Measurements from ENCODE around the gene TPI1. TPM values are rescaled to one million over a fixed set of nuclear protein-coding genes. Genes with fewer than 3 reads are reported as not detected.
A peak's percentile ranks its signal among the peaks of the same experiment; 100 is the strongest.

The TPI1 gene
- total RNA-seq (2014; rRNA removed; shearing (Covaris generic)): 1,942 and 2,129 TPM in 2 replicates

DNA sequence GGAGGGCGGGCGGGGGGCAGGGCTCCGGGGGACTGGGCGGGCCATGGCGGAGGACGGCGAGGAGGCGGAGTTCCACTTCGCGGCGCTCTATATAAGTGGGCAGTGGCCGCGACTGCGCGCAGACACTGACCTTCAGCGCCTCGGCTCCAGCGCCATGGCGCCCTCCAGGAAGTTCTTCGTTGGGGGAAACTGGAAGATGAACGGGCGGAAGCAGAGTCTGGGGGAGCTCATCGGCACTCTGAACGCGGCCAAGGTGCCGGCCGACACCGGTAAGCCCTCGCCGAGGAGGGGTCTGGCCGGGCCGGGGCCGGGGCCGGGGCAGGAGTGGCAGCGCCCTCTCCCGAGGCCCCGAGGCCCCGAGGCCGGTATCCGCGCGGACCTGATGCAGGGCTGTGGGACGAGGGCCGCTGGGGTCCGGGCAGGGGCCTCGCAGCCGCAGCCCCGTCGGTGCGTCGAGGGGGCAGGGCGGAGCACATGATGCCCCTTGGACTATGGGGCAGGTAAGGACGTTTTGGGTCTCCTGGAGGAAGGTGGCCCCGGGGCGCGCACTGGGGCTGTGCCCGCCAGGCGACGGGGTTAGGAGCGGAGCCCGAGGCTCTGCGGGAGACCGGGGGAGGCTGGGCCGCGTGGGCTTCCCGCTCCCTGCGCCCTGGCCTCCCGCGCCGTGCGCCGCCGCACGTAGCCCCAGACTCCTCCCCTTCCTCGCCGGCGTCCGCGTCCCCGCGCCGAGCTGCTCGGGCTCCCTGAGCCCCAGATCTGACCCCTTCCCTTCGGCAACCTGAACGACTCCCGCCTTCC is at the start of gene TPI1:
TPI1 (plus strand) TSS at position 119 of the 798 bp plus-strand sequence; CDS start at position 155, 36 bp downstream.
- DNase-seq (ENCODE audit: low read depth): peak; percentile 62

DNA sequence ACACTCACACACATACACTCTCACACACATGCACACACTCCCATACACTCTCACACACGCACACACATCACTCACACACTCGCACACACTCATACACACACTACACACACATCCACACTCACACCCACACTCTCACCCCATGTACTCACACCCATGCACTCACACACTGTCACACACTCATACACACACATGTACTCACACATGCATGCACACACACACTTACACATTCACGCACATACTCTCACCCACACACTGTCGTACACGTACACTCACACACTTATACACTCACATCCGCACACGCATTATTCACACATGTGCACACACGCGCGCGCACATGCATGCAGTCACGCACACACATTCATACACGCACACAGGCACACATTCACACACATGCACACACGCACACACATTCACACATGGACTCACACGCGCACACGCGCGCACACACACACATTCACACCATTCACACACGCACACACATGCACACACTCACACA is 49.6 kb upstream of the TPI1 start:
- DNase-seq (ENCODE audit: low read depth): no peak

DNA sequence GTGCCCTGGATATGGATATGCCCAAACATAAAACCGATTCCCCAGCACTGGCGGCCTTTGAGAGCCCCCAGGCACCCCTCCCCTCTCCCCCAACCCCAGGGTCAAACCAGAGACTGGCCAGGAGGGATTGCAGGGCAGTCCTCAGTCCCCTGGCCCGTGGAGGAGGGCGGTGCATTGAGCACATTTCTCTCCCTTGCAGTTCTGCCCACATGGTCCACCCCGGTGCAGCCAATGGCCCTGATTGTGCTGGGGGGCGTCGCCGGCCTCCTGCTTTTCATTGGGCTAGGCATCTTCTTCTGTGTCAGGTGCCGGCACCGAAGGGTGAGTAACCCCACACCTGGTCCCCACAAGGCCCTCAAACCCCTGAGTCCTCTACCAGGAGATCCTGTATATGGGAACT is 49.1 kb upstream of the TPI1 start:
- DNase-seq (ENCODE audit: low read depth): no peak

DNA sequence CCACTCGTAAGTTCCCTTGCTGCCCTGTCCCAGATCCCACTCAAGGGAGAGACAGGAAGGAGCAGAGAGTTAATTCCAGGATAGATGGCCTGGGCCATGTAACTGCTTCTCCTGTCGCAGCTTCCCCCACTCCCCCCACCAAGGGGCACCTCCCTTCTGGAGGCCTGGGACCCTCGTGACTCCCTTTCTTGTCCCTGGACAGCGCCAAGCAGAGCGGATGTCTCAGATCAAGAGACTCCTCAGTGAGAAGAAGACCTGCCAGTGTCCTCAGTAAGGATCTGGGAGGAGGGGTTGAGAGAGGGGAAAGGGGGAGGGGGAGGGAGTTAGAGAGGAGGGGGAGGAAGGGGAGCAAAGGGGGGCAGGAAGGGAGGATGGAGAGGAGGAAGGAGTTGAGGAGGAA is 48.7 kb upstream of the TPI1 start:
- no peak for DNase-seq (ENCODE audit: low read depth)

DNA sequence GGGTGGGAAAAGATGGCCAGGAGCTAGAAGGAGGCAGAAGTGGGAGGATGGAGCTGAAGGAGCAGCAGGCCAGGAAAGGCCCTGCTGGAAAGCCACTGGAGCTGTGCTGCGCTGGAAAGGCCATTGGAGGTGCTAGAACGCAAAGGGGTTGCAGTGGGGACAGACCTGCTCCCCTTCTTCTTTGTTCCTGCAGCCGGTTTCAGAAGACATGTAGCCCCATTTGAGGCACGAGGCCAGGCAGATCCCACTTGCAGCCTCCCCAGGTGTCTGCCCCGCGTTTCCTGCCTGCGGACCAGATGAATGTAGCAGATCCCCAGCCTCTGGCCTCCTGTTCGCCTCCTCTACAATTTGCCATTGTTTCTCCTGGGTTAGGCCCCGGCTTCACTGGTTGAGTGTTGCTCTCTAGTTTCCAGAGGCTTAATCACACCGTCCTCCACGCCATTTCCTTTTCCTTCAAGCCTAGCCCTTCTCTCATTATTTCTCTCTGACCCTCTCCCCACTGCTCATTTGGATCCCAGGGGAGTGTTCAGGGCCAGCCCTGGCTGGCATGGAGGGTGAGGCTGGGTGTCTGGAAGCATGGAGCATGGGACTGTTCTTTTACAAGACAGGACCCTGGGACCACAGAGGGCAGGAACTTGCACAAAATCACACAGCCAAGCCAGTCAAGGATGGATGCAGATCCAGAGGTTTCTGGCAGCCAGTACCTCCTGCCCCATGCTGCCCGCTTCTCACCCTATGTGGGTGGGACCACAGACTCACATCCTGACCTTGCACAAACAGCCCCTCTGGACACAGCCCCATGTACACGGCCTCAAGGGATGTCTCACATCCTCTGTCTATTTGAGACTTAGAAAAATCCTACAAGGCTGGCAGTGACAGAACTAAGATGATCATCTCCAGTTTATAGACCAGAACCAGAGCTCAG is 48.0 kb upstream of the TPI1 start:
- DNase-seq (ENCODE audit: low read depth): no peak

DNA sequence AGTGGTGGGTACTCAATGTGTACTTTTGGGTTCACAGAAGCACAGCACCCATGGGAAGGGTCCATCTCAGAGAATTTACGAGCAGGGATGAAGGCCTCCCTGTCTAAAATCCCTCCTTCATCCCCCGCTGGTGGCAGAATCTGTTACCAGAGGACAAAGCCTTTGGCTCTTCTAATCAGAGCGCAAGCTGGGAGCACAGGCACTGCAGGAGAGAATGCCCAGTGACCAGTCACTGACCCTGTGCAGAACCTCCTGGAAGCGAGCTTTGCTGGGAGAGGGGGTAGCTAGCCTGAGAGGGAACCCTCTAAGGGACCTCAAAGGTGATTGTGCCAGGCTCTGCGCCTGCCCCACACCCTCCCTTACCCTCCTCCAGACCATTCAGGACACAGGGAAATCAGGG is 47.2 kb upstream of the TPI1 start:
- DNase-seq (ENCODE audit: low read depth): no peak

DNA sequence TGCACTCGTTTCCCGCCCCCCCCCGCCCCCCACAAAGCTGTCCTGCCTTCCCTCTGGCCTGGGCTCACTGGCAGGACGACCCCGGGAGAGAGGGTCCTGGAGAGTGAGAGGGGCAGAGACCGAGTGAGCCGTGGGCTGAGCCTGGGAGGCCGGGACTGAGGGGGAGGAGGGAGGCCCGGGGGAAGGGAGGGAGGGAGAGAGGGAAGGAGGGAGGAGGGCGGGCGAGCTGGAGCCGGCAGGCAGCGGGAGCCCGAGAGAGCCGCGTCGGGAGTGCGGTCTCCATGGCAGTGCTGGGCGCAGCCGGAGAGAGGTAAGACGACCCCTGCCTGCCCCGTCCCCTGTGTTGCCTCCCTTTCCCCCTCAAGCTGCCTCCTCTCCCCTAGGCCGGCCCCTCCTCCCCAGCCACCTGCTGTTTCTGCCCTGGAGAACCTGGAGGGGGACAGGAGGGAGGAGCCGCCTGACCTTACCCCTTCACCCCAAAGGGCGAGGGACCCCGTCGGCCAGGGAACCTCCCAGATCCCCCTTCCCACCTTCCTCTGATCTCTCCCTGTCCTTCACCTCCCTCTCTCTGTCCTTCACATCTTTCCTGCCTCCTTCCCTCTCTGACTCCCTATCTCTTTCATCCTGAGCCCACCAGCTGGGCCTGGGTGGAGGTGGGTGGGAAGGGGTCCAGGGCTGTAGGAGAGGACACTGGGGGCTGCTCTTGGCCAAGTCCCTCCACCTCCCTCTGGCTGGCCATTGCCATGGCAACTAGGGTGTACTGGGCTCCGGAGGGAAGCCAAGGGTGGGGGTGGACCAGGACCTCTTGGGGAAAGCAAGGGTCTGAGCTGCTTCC is 45.5 kb upstream of the TPI1 start, which contains the start of gene GPR162:
GPR162 (plus strand) TSS at position 231 of the 835 bp plus-strand sequence. CDS start 2,078 bp downstream, outside the sequence.
- no peak for DNase-seq (ENCODE audit: low read depth)

DNA sequence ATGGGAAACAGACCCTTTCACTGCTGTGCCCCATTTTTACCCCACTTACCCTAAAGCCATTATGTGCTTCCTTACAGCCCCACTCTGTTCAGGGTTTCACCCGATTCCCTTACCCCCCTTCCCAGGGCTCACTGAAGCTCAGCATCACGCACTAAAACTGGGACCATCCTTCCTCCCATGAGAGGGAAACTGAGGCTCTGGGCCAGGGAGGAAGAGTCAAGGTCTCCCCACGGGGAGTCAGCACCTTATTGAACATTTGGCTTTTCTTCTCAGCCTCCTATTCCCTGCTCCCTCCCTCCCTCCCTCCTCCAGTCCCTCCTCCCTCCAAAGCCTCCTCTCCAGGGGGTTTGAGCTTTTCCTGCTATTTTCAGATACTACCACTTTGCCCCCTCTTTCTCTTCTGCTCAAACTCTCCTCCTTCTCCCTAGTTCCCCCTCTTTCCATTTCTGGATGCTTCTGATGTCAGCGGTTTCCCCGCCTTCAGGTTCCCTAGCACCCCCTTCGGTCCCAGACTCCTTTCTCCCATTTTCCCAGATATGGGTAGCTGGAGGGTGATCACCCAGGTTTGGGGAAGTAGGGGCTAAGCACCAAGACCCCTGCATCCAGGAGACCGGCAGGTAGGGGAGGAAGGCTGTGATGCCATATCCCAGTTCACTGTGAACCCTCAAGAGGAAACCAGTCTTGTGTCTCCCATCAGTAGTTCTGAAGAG is 44.8 kb upstream of the TPI1 start:
- no peak for DNase-seq (ENCODE audit: low read depth)

DNA sequence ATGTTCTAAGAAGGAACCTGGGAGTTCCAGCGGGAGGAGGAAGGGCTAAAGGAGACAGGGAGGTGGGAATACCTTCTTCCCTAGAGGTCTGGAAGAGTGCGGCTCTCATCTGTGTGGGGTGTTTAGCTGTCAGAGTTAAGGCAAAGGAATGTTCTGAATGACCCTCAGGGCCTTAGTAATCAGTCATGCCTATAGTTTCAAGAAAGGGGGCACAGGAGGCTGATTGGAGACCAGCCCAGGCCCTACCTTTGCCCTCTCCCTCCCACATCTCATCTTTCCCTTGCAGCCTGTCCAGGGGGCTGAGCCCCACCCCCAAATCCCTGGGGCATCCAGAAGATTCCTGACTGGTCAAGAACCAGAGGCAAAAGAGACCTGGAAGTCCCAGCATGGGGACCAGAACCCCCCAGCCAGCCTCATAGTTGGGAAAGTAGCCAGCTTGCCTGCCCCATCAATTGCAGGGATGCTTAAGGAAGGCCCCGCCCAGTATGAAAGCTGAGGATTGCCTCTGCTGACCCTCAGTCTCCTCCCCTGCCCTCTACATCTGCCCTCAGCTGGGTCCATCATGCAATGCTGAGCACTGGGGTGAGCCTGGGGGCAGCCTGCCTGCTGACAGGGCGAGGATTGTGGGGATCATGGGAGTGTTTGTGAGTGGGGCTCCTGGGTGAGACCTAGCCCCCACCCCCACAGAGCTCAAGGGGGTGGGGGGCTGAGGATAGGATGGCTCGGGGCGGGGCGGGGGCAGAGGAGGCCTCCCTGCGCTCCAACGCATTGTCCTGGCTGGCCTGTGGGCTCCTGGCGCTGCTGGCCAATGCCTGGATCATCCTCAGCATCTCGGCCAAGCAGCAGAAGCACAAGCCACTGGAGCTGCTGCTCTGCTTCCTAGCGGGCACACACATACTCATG is 43.9 kb upstream of the TPI1 start:
- DNase-seq (ENCODE audit: low read depth): peak; percentile 12

DNA sequence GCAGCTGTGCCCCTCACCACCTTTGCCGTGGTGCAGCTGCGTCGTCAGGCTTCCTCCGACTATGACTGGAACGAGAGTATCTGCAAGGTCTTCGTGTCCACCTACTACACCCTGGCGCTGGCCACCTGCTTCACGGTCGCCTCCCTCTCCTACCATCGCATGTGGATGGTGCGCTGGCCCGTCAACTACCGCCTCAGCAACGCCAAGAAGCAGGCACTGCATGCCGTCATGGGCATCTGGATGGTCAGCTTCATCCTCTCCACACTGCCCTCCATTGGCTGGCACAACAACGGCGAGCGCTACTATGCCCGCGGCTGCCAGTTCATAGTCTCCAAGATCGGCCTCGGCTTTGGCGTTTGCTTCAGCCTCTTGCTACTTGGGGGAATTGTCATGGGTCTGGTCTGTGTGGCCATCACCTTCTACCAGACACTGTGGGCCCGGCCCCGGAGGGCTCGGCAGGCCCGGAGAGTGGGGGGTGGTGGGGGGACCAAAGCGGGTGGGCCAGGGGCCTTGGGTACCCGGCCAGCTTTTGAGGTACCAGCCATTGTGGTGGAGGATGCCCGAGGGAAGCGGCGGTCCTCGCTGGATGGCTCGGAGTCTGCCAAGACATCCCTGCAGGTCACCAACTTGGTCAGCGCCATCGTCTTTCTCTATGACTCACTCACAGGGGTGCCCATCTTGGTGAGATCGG is 43.1 kb upstream of the TPI1 start:
- no peak for DNase-seq (ENCODE audit: low read depth)

DNA sequence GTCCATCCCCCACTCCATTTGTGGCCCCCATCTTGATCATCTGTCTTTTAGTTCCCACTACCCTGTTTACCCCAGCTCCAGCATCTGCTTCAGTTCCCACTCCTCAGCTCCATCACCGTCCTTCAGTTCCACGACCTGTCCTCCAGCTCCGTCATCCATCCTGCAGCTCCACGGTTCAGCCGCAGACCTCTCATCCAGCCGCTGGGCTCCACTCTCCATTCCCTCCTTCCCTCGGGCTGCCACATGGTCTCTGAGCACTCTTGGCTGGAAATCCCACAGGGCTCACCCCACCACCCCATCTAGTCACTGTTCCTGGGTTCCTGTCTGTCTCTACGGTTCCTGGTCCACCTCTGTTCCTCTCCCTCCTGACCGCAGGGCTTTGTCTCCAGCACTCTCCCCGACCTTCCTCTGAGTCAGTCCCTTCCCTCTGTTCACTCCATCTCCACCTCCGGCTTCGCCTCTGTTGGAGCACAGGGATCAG is 42.4 kb upstream of the TPI1 start:
- peak; percentile 44 for DNase-seq (ENCODE audit: low read depth)

DNA sequence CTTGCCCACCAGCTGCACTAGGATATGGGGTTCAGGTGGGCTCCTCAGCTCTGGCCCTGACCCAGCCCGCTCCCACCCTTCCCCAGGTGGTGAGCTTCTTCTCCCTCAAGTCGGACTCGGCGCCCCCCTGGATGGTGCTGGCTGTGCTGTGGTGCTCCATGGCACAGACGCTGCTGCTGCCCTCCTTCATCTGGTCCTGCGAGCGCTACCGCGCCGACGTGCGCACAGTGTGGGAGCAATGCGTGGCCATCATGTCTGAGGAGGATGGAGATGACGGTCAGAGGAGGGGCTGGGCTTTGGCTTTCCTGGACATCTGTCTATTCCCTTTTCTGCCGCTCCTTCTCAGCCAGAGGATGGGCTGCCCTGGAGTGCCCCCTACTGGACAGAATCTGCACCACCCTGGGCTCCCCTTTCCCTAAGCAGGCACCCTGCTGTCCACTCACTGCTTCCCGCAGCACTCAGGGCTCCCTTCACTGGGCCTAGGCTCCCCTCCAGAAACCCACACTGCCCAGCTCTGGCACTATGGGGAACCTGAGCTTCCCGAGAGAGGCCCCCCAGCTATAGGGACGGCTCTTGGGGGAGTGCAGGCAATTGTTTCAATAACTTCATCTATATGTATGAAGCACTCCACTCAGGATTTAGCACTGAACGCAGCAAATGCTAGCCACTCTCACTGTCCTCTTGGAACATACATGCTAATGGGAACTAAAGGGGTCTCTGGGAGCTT is 41.8 kb upstream of the TPI1 start:
- DNase-seq (ENCODE audit: low read depth): peak; percentile 69

DNA sequence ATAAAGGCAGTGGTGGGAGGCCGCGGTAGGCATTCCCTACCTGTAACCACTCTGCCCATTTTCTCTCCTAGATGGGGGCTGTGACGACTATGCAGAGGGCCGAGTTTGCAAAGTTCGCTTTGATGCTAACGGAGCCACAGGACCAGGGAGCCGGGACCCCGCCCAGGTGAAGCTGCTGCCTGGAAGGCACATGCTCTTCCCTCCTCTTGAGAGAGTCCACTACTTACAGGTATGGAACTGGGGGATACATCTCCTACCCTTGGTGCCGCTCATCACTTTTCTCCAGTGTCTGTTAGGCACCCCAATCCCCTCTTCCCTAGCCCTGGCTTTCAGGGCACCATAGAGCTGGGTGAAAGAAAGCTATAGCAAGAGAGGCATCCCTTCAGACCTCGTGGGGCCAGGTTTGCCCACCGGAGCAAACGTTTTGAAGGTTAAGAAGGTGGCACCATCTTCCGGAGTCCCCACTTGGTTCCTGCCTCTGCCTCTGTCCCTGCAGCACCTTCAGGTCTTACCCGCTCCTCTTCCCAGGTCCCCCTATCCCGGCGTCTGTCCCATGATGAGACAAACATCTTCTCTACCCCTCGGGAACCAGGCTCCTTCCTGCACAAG is 41.1 kb upstream of the TPI1 start:
- DNase-seq (ENCODE audit: low read depth): no peak

DNA sequence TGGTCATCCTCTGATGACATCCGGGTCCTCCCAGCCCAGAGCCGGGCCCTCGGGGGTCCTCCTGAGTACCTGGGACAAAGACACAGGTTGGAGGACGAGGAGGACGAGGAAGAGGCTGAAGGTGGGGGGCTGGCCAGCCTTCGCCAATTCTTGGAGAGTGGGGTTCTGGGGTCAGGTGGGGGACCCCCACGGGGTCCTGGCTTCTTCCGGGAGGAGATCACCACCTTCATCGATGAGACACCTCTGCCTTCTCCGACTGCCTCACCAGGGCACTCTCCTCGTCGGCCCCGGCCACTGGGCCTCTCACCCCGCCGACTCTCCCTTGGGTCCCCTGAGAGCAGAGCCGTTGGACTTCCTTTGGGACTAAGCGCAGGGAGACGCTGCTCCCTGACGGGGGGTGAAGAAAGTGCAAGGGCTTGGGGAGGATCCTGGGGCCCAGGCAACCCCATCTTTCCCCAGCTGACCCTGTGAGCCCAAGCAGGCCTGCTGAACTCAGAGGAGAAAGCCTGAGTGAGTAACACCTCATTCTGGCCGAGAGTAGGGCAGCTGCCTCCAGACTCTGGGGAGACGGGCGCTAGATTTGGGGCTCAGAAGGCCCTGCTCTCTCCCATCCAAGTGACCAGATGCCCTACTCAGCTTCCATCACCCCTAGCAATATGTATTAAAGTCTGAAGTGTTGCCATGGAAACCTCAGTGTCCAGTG is 40.4 kb upstream of the TPI1 start:
- DNase-seq (ENCODE audit: low read depth): no peak

DNA sequence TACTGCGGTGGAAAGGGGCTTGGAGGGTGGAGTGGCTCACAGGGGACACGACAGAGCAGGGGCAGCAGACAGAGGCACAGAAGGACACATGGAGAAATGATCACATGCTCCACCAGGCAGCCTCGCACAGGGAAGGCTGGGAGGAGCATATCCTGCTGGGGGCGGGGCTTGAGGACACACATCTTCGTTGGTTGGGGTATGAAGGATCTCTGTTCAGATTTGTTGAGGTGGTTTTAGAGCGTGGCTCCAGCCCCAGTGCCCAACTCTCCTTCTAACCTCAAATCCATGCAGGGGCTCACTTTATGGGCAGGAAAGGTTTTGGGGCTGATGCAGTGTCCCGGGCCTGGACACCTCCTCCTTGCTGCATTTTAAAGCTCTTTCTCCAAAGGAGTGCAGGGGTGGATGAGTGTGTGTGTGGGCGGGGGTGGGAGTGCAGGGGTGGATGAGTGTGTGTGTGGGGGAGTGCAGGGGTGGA is 39.9 kb upstream of the TPI1 start:
- peak; percentile 76 for DNase-seq (ENCODE audit: low read depth)

DNA sequence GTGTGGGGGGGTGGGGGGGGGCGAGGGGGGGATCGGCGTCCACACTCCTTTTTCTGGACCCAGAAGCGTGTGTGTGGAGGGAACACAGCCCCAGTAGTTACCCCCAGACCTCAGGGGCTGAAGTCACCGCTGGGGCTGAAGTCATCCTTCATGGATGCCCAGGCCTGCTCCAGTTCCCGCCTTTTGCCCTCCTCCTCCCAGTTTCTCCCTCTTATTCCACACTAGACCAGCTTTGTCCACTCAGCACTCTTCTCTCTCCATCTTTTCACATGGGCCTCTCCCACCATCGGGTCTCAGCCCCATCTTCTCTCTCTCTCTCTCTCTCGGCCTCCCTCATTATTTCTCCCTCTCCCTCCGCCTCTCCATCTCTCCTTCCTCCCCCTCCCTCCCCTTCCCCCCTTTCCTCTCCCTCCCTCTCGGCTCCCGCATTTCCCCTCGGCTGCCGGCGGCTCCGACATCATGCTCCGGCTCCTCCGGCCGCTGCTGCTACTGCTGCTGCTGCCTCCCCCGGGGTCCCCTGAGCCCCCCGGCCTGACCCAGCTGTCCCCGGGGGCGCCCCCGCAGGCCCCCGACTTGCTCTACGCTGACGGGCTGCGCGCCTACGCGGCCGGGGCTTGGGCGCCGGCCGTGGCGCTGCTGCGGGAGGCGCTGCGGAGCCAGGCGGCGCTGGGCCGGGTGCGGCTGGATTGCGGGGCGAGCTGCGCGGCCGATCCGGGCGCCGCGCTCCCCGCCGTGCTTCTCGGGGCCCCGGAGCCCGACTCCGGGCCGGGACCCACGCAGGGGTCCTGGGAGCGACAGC is 39.1 kb upstream of the TPI1 start, which contains the start of gene P3H3:
P3H3 (plus strand) TSS at position 426 of the 799 bp plus-strand sequence; CDS start at position 460, 34 bp downstream.
- peak; percentile 58 for DNase-seq (ENCODE audit: low read depth)

Data from M059J (cell line).